Measurements from ENCODE around the gene CAPNS2.

- TF ChIP-seq CTCF (IDR thresholded peaks at IDR 0.05) (no peak), POLR2A (IDR thresholded peaks at IDR 0.05; ENCODE audit: low read depth) (no peak), POLR2AphosphoS5 (IDR thresholded peaks at IDR 0.05) (no peak)
Observed at GRCh38 chr16:55605754-55606336, 39.4 kb downstream of the CAPNS2 start.

Data from esophagus muscularis mucosa (tissue), 3 donors.